Effector memory CD4-positive, alpha-beta T cell (primary cell): Measurements from ENCODE around the gene ELMOD1.

ENCODE experiments used
- DNase-seq, 3 donors: peaks; one replicate each; pipeline ENCODE4 v3.0.0-alpha.2; 2020
- H3K27ac ChIP-seq: 2 replicates; pipeline ENCODE4 v1.7.0; 2013; ENCODE audit warnings: mild to moderate bottlenecking, low read length, moderate library complexity; ENCODE audit not compliant: insufficient read depth, poor library complexity, severe bottlenecking
- H3K27me3 ChIP-seq: replicated peaks from 2 replicates; pipeline ENCODE4 v1.7.0; 2013; ENCODE audit warnings: mild to moderate bottlenecking, low read length; ENCODE audit not compliant: insufficient read depth, control insufficient read depth, poor library complexity, severe bottlenecking
- H3K36me3 ChIP-seq: 2 replicates; pipeline ENCODE4 v1.7.0; 2013; ENCODE audit warnings: mild to moderate bottlenecking, low read length, moderate library complexity; ENCODE audit not compliant: control insufficient read depth, insufficient read depth
- H3K4me1 ChIP-seq: 2 replicates; pipeline ENCODE4 v1.7.0; 2013; ENCODE audit warnings: low read length, mild to moderate bottlenecking; ENCODE audit not compliant: control insufficient read depth, insufficient read depth, poor library complexity, severe bottlenecking
- H3K4me3 ChIP-seq: 2 replicates; pipeline ENCODE4 v1.7.0; 2013; ENCODE audit warnings: low read length, low read depth, mild to moderate bottlenecking; ENCODE audit not compliant: insufficient read depth, poor library complexity, severe bottlenecking
- H3K9me3 ChIP-seq: 2 replicates; pipeline ENCODE4 v1.7.0; 2013; ENCODE audit warnings: mild to moderate bottlenecking, low read length, moderate library complexity; ENCODE audit not compliant: control insufficient read depth

ELMOD1 gene

DNA sequence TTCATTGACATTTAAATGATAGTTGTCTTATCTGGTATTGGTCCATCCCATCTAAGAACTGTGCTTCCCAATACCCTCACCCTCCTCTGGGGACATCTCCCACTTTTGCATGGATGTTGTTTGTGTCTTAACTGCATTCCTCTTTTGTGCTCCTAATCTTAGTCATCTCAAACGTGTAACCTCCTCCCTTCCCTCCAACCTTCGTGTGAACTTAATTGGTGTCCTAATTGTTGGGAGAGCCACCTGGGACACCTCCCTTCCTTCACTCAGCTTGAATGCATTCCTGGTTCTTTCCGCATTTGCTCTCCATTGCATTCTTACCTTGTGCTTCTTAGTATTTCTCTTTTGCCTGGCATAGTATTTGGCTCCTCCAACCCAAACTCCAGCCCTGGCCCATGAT is 9.8 kb upstream of the ELMOD1 start:
- Histone ChIP-seq H3K9me3 (no peaks in the 10 kb centered on the region), H3K36me3 (no peaks in the 10 kb centered on the region), H3K27me3 (no peaks in the 10 kb centered on the region), H3K27ac (no peak overlapping the region), H3K4me1 (no peaks in the 10 kb centered on the region), H3K4me3 (no peak overlapping the region)
- DNase-seq: no peak

DNA sequence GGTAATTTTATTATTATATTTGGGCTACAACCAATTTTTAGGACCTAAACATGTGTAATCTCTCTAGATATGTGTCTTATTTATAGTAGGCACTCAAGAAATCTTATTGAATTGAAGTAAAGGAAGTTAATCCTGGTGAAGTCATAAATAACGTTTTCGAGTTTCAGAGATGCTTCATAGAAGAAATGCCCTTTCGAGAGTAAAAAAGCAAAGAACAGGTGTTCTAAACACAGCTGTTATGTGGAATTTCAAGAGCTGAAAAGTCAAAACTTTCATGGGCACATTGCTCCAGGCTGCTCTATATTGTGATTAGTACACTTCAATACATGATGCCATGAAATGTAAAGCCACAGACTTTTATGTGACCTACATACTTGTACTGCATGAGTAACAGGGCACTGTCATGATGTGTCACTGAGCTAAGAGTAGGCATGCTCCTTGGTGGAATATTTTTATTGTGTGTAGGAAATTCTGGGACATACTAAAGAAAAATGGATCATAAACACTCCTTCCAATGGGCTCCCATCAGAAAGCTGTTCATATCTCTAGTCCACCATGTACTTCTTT is 7.2 kb upstream of the ELMOD1 start:
- H3K9me3 ChIP-seq: no peaks in the 10 kb centered on the region
- no peak overlapping the region for H3K4me3 ChIP-seq
- H3K36me3 ChIP-seq: no peaks in the 10 kb centered on the region
- no peak for DNase-seq
- peaks cover 9% of the 10 kb centered on the region for H3K27me3 ChIP-seq
- H3K4me1 ChIP-seq: no peaks in the 10 kb centered on the region
- H3K27ac ChIP-seq: no peak overlapping the region

DNA sequence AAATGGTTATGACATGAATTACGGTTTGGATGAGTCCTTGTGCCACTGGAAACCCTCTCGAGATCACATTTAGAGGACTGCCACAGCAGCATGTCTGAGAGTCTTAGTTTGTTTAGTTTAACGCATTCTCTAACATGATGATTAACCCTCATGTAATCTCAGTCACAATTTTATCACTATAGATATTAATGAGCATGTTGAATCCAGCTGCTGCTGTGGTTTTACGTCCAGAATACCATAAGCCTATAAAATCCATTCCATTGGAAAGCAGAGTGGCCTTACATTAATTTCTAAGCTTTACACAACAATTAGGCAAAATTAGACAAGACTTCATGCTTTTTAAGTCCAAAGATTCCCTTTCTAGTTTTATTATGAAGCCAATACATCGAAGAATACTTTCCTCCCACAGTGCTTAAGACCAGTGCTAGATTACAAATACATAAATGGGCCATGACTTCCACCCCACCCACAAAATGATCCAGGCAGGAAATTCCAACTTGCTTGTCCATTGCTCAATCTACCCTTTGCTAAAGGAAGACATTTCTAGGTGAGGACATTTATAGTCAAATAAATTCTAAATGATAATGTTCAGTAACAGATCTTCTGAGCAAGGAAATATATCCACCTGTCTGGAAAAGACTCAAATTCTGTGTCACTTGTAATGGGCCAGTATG is 3.5 kb upstream of the ELMOD1 start:
- no peaks in the 10 kb centered on the region for H3K9me3 ChIP-seq
- no peak overlapping the region for H3K4me3 ChIP-seq
- peaks cover 40% of the 10 kb centered on the region for H3K27me3 ChIP-seq
- no peaks in the 10 kb centered on the region for H3K36me3 ChIP-seq
- peaks cover 17% of the 10 kb centered on the region for H3K4me1 ChIP-seq
- no peak overlapping the region for H3K27ac ChIP-seq
- no peak for DNase-seq

DNA sequence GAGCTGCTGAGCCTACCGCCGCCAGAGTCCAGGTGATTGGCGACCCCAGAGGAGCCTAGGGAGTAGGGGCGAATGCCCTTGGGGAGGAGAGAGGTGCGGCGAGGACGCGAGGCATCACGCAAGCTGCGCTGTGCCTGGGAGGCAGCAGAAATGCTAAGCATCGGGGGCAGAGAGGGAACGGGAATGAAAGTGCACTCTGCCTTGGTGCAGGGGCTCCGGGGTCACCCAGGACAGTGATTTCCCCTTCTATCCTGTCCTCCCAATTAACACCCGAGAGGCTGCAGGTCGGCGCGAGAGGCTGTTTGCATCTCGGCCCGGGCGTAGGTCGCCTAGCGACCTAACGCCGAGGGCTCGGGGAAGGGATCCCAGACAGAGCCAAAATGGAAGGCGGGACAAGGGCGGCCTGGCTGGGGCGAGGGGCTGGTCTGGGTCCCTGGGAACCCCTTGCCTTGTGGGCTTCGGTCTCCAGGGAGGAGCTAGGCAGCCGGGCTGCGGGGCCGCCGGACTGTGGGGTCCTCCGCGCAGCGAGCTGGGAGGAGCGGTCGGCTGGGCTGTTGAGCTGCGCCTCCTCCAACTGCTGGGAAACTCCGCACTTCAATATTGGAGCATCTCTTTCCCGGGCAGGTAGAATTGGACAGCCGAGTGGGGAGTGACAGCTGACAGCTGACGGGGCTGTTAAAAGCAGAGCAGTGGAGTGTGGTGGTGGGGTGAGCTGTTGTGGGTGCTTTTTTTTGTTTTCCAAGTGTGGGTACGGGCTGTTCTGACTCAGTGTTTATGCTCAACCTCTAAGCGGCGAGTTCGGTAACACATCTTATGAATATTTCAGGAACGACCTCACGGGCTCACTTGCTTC is 657 bp downstream of the ELMOD1 start:
- H3K27me3 ChIP-seq: peaks cover 42% of the 10 kb centered on the region
- H3K9me3 ChIP-seq: no peaks in the 10 kb centered on the region
- H3K4me1 ChIP-seq: peaks cover 17% of the 10 kb centered on the region
- no peaks in the 10 kb centered on the region for H3K36me3 ChIP-seq
- DNase-seq: no peak
- H3K4me3 ChIP-seq: peak overlapping the region; percentile 64
- no peak overlapping the region for H3K27ac ChIP-seq

DNA sequence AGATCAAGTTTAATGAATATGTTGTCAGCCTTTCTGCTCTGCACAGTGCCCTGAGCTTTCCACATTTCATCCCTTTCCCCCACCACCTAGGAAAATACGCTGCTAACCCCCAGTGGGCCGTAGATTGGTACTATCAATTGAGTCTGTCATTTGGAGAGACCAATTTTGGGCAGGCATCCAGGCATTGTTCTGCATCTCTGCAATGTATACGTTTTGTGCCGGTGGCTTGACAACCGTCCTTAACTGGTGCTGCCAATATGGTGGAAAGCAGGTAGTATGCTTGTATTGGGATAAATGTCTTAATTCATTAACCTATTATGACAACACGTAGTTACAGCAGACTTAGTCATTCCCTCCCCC is 1.3 kb downstream of the ELMOD1 start:
- no peaks in the 10 kb centered on the region for H3K36me3 ChIP-seq
- peaks cover 17% of the 10 kb centered on the region for H3K4me1 ChIP-seq
- no peaks in the 10 kb centered on the region for H3K9me3 ChIP-seq
- DNase-seq: no peak
- H3K27me3 ChIP-seq: peaks cover 43% of the 10 kb centered on the region
- no peak overlapping the region for H3K27ac ChIP-seq
- H3K4me3 ChIP-seq: peak overlapping the region; percentile 64

DNA sequence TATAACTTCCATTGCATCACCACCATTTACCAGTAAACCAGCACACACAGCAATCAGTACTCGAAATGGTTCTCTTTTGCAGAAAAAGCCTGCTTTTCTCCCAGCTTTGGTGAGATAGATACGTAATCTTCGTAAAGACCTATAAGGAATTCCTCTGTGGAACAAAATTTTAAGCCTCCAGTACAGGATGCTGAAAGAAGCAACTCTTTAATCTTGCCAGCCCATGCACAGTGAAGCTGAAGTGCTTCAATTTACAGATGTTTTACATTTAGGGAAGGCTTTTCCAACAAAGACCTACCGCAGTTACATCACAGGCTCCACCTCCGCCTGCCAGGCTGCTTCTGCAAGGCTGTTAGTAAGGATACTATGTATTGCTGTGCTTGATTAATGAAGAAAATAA is 1.9 kb downstream of the ELMOD1 start:
- Histone ChIP-seq H3K27me3 (peaks cover 37% of the 10 kb centered on the region), H3K9me3 (no peaks in the 10 kb centered on the region), H3K4me1 (peaks cover 17% of the 10 kb centered on the region), H3K27ac (no peak overlapping the region), H3K36me3 (no peaks in the 10 kb centered on the region), H3K4me3 (no peak overlapping the region)
- no peak for DNase-seq

DNA sequence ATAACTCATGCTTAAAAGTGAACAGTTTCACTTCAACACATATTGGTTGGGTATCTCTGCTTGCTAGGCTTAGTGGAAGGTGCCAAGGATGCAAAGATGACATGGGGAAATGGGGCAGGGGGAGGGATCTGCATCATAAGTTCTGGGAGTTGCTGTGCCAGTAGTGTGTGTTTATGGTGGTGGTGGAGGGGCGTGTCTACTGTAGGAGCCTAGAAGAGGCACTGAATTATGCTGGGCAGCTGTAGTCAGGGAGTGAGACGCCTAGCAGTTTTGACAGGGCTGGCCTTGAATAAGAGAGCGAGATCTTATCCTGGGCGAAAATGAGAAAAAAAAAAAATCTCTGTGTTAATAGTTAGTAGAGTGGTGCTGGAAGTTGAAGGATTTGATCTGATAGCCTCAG is 3.0 kb downstream of the ELMOD1 start:
- Histone ChIP-seq H3K4me3 (no peak overlapping the region), H3K36me3 (no peaks in the 10 kb centered on the region), H3K4me1 (peaks cover 17% of the 10 kb centered on the region), H3K27me3 (peaks cover 40% of the 10 kb centered on the region), H3K9me3 (no peaks in the 10 kb centered on the region), H3K27ac (no peak overlapping the region)
- DNase-seq: no peak

DNA sequence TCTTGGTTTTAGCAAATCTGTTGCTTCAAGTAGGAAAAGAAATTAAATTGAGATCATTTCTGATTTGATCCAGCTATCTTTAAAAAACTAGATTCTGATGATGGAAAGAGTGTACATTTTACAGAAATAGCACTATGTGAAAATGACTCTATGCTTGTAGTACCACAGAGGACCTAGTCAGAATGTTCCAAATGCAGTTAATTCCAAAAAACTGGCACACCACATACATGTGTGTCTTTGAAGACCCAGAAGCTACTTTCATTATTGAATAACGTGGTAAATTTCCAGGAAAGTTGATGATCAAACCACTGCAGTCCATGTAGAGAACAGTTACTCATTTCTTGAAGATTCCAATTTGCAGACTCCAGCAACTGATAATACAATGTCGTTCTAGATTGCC is 3.8 kb downstream of the ELMOD1 start:
- H3K27ac ChIP-seq: no peak overlapping the region
- peaks cover 33% of the 10 kb centered on the region for H3K27me3 ChIP-seq
- H3K36me3 ChIP-seq: no peaks in the 10 kb centered on the region
- no peaks in the 10 kb centered on the region for H3K9me3 ChIP-seq
- H3K4me3 ChIP-seq: no peak overlapping the region
- no peak for DNase-seq
- peaks cover 17% of the 10 kb centered on the region for H3K4me1 ChIP-seq

DNA sequence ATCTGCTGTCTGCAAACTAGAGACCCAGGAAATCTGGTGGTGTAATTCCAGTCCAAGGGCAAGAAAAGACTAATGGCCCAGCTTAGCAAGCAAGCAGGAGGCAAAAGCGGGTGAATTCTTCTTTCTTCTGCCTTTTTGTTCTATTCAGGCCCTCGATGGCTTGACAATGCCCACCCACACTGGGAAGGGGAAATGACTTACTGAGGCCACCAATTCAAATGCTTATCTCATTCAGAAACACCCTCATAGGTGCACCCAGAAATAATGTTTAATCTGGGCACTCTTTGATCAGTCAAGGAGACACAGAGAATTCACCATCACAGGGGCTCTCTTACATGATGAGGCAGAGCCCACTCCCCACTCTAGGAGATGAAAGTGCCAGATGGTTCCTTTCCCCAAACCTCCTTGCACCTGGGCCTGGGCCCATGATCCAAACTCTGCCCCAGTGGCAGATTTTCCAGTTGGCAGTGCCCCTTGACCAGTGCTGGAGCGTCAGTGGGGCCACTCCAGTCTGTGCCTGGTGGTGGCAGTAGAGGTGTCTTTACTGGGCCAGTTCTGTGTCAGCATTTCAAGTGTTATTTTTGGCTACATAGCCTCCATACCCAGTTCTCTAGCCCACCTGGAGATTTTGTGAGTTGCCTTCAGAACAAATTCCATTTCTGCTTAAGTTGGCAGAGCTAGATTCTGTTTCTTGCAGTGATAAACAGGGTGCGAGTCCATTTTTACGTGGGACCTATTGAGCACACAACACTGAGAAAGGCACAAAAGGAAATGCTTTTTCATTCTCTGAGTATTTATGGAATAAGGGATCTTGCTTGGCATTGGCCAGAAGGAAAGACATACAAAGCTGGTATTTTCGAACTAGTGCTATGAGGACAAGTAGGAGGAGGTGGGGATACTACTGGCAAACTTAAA is 7.5 kb downstream of the ELMOD1 start:
- no peaks in the 10 kb centered on the region for H3K4me1 ChIP-seq
- H3K9me3 ChIP-seq: no peaks in the 10 kb centered on the region
- H3K27me3 ChIP-seq: peaks cover 8% of the 10 kb centered on the region
- H3K27ac ChIP-seq: no peak overlapping the region
- no peak overlapping the region for H3K4me3 ChIP-seq
- H3K36me3 ChIP-seq: no peaks in the 10 kb centered on the region
- DNase-seq: no peak
